HepG2 (cell line): Measurements from ENCODE around the gene ADAD2. TPM values are rescaled to one million over a fixed set of nuclear protein-coding genes. Genes with fewer than 3 reads are reported as not detected.
A peak's percentile ranks its signal among the peaks of the same experiment; 100 is the strongest.

Experiments
- AKNA ChIP-seq: sonication (generic); formaldehyde crosslinking; IDR thresholded peaks from 2 replicates; pipeline ENCODE4 v1.4.0; 2020; ENCODE audit warnings: missing genetic modification reagents, borderline replicate concordance
- DNMT1 ChIP-seq: sonication (generic); formaldehyde crosslinking; IDR thresholded peaks from 2 replicates; pipeline ENCODE4 v1.5.1; 2020; ENCODE audit warnings: mild to moderate bottlenecking, missing genetic modification reagents
- GFI1 ChIP-seq: sonication (generic); formaldehyde crosslinking; IDR thresholded peaks from 2 replicates; pipeline ENCODE4 v1.5.0; 2020; ENCODE audit warnings: missing genetic modification reagents, mild to moderate bottlenecking, borderline replicate concordance
- ONECUT2 ChIP-seq: sonication (generic); formaldehyde crosslinking; IDR thresholded peaks from 2 replicates; pipeline ENCODE4 v1.4.0; 2020; ENCODE audit warnings: missing genetic modification reagents
- SCMH1 ChIP-seq: sonication (generic); formaldehyde crosslinking; IDR thresholded peaks from 2 replicates; pipeline ENCODE4 v1.9.0; 2021; ENCODE audit warnings: missing genetic modification reagents, mild to moderate bottlenecking, borderline replicate concordance
- ZMAT3 ChIP-seq: sonication (generic); formaldehyde crosslinking; conservative IDR thresholded peaks from 2 replicates; pipeline ENCODE4 v1.7.0; 2021; ENCODE audit warnings: missing genetic modification reagents
- ZNF10 ChIP-seq: sonication (generic); formaldehyde crosslinking; IDR thresholded peaks from 2 replicates; pipeline ENCODE4 v1.4.0; 2020; ENCODE audit warnings: mild to moderate bottlenecking, low read depth, missing genetic modification reagents, borderline replicate concordance
- ZNF160 ChIP-seq: sonication (generic); formaldehyde crosslinking; IDR thresholded peaks from 2 replicates; pipeline ENCODE4 v1.8.0; 2022; ENCODE audit warnings: mild to moderate bottlenecking, inconsistent platforms, missing genetic modification reagents
- ZNF343 ChIP-seq: sonication (generic); formaldehyde crosslinking; IDR thresholded peaks from 2 replicates; pipeline ENCODE4 v1.4.0; 2020; ENCODE audit warnings: mild to moderate bottlenecking, missing genetic modification reagents
- ZNF7 ChIP-seq: IDR thresholded peaks from 2 replicates; pipeline ENCODE4 v1.6.1; 2016; ENCODE audit warnings: missing biosample characterization, missing genetic modification reagents
- ZNF709 ChIP-seq: sonication (generic); formaldehyde crosslinking; IDR thresholded peaks from 2 replicates; pipeline ENCODE4 v1.5.0; 2020; ENCODE audit warnings: mild to moderate bottlenecking, missing genetic modification reagents
- ZNF747 ChIP-seq: sonication (generic); formaldehyde crosslinking; IDR thresholded peaks from 2 replicates; pipeline ENCODE4 v1.8.1; 2023; ENCODE audit warnings: missing genetic modification reagents, mild to moderate bottlenecking, borderline replicate concordance
- ZNF784 ChIP-seq: sonication (generic); formaldehyde crosslinking; IDR thresholded peaks from 2 replicates; pipeline ENCODE4 v1.5.1; 2020; ENCODE audit warnings: missing genetic modification reagents, mild to moderate bottlenecking, borderline replicate concordance
- polyA plus RNA-seq, 8 experiments: library from polyadenylated mRNA; depleted of rRNA in 3 of 8; stranded (reverse) in 7 of 8; unstranded in 1 of 8; fragments of >200 nt; fragmentation: Illumina TruSeq in 4 of 8; extraction: Trizol in 4 of 8; gene quantifications; 2 replicates each; pipeline versions ENCODE4 v1.2.1 to v1.2.3, GENCODE V29; 2011 to 2016; ENCODE audit warnings: low read depth in 4 of 8, missing spikeins in 1 of 8, mixed read lengths in 1 of 8; ENCODE audit not compliant: insufficient read depth in 1 of 8
- total RNA-seq, 5 experiments: library from RNA; depleted of rRNA; stranded (reverse); fragments of >200 nt; fragmentation: Illumina TruSeq; extraction: Trizol; gene quantifications; 2 replicates each; pipeline ENCODE4 v1.2.3, GENCODE V29; 2016; ENCODE audit warnings: low read depth in 1 of 5
- TF ChIP-seq, protein P1 (sequence below): sonication (generic); formaldehyde crosslinking; IDR thresholded peaks from 2 replicates; pipeline ENCODE4 v1.5.0; 2020; ENCODE audit warnings: mild to moderate bottlenecking, missing genetic modification reagents
- TF ChIP-seq, protein P2 (sequence below): sonication (generic); formaldehyde crosslinking; IDR thresholded peaks from 2 replicates; pipeline ENCODE4 v1.4.0; 2020; ENCODE audit warnings: missing genetic modification reagents, mild to moderate bottlenecking, borderline replicate concordance

Gene ADAD2
- total and polyA plus RNA-seq, 2 of the 13 experiments (the other 11 are each of a cell fraction or from before 2014, with no cell fraction given) = not detected

- TF ChIP-seq AKNA (0 out of 2 replicates have a peak, but pooled peaks have one; percentile 18), ZNF709 (peak; percentile 88), ZNF784 (CRISPR knock-in tag) (peak; percentile 72; the same call in 1 of the 2 replicates), ZMAT3 (peak; percentile 85), ZNF160 (CRISPR knock-in tag) (peak; percentile 83; the same call in 1 of the 2 replicates), SCMH1 (no peak), ZNF747 (CRISPR knock-in tag) (peak; percentile 26; the same call in 1 of the 2 replicates), DNMT1 (CRISPR knock-in tag) (no peak; the same call in none of the 2 replicates), ZNF7 (CRISPR knock-in tag) (no peak; the same call in 1 of the 2 replicates), ONECUT2 (CRISPR knock-in tag) (no peak), ZNF10 (CRISPR knock-in tag) (no peak), ZNF343 (CRISPR knock-in tag) (peak; percentile 58; the same call in 1 of the 2 replicates), GFI1 (CRISPR knock-in tag) (peak; percentile 77; the same call in 1 of the 2 replicates)
- TF ChIP-seq, protein P1, sequence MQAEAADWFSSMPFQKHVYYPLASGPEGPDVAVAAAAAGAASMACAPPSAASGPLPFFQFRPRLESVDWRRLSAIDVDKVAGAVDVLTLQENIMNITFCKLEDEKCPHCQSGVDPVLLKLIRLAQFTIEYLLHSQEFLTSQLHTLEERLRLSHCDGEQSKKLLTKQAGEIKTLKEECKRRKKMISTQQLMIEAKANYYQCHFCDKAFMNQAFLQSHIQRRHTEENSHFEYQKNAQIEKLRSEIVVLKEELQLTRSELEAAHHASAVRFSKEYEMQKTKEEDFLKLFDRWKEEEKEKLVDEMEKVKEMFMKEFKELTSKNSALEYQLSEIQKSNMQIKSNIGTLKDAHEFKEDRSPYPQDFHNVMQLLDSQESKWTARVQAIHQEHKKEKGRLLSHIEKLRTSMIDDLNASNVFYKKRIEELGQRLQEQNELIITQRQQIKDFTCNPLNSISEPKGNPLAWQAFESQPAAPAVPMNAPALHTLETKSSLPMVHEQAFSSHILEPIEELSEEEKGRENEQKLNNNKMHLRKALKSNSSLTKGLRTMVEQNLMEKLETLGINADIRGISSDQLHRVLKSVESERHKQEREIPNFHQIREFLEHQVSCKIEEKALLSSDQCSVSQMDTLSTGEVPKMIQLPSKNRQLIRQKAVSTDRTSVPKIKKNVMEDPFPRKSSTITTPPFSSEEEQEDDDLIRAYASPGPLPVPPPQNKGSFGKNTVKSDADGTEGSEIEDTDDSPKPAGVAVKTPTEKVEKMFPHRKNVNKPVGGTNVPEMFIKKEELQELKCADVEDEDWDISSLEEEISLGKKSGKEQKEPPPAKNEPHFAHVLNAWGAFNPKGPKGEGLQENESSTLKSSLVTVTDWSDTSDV (CRISPR knock-in tag) = no peak
- TF ChIP-seq, protein P2, sequence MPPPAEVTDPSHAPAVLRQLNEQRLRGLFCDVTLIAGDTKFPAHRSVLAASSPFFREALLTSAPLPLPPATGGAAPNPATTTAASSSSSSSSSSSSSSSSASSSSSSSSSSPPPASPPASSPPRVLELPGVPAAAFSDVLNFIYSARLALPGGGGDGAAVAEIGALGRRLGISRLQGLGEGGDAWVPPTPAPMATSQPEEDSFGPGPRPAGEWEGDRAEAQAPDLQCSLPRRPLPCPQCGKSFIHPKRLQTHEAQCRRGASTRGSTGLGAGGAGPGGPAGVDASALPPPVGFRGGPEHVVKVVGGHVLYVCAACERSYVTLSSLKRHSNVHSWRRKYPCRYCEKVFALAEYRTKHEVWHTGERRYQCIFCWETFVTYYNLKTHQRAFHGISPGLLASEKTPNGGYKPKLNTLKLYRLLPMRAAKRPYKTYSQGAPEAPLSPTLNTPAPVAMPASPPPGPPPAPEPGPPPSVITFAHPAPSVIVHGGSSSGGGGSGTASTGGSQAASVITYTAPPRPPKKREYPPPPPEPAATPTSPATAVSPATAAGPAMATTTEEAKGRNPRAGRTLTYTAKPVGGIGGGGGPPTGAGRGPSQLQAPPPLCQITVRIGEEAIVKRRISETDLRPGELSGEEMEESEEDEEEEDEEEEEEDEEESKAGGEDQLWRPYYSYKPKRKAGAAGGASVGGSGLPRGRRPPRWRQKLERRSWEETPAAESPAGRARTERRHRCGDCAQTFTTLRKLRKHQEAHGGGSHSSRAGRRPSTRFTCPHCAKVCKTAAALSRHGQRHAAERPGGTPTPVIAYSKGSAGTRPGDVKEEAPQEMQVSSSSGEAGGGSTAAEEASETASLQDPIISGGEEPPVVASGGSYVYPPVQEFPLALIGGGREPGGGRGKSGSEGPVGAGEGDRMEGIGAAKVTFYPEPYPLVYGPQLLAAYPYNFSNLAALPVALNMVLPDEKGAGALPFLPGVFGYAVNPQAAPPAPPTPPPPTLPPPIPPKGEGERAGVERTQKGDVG = no peak
Observed at GRCh38 chr16:84186685-84187437, 4.1 kb upstream of the ADAD2 start, which contains the start of gene TAF1C (continued).
